Measurements from ENCODE around the gene NOXO1. TPM values are rescaled to one million over a fixed set of nuclear protein-coding genes. Genes with fewer than 3 reads are reported as not detected.
A peak's percentile ranks its signal among the peaks of the same experiment; 100 is the strongest.

The NOXO1 gene, protein sequence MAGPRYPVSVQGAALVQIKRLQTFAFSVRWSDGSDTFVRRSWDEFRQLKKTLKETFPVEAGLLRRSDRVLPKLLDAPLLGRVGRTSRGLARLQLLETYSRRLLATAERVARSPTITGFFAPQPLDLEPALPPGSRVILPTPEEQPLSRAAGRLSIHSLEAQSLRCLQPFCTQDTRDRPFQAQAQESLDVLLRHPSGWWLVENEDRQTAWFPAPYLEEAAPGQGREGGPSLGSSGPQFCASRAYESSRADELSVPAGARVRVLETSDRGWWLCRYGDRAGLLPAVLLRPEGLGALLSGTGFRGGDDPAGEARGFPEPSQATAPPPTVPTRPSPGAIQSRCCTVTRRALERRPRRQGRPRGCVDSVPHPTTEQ
- 1 to 10 TPM in 5 of 6 donors, not detected in 1; 2.1 to 5.4 (median 5.0) TPM for total RNA-seq

GRCh38 chr16:1981398-1981836, at the start of gene NOXO1:
Gene NOXO1 (minus strand): TSS chr16:1981469. CDS start chr16:1981179, 290 bp downstream.
- H3K4me1 ChIP-seq, result peaks cover 15 to 57% (median 28%) of the 10 kb centered on the region in 4 donors
- DNase-seq, result peak in 1 of 2 donors; percentile 35
- peaks cover 0 to 24% (median 10%) of the 10 kb centered on the region in 4 donors for H3K27me3 ChIP-seq
- peak within 1 kb of the TSS in 3 of 4 donors; percentile 44 to 55 (median 54) for H3K4me3 ChIP-seq
- H3K36me3 ChIP-seq, result peaks cover 3 to 36% (median 34%) of the 10 kb centered on the region in 4 donors
- no peak for ATAC-seq (ENCODE audit: low FRiP score in 2 of 2)
- no peaks in the 10 kb centered on the region for H3K9me3 ChIP-seq
- 33% methylated on average over 2 to 6 of the region's 6 CpGs for WGBS, 2 donors
- TF ChIP-seq CTCF (IDR thresholded peaks at IDR 0.05) (no peak), POLR2AphosphoS5 (IDR thresholded peaks at IDR 0.05) (no peak), POLR2A (IDR thresholded peaks at IDR 0.05) (no peak), EP300 (IDR thresholded peaks at IDR 0.05) (no peak)
- H3K27ac ChIP-seq, result peak within 1 kb of the TSS in 1 of 4 donors; percentile 79

- H3K4me1 ChIP-seq, result peaks cover 55 to 74% (median 57%) of the 10 kb centered on the region in 4 donors
- H3K4me3 ChIP-seq, result peak overlapping the region; percentile 16 to 97 (median 88)
- peaks cover 0 to 20% (median 0%) of the 10 kb centered on the region in 4 donors for H3K36me3 ChIP-seq
- TF ChIP-seq EP300 (IDR thresholded peaks at IDR 0.05) (no peak), CTCF (IDR thresholded peaks at IDR 0.05) (no peak), POLR2AphosphoS5 (IDR thresholded peaks at IDR 0.05) (no peak), POLR2A (IDR thresholded peaks at IDR 0.05) (no peak)
- DNase-seq (no peak), ATAC-seq (ENCODE audit: low FRiP score in 2 of 2) (no peak)
- H3K27ac ChIP-seq, result peak overlapping the region; percentile 72 to 97 (median 92)
- 64 to 94% methylated on average over 6 to 10 of the region's 11 CpGs for WGBS, 2 donors
- no peaks in the 10 kb centered on the region for H3K27me3 ChIP-seq
- H3K9me3 ChIP-seq, result no peaks in the 10 kb centered on the region
Measured at GRCh38 chr16:2030036-2030435, 48.8 kb upstream of the NOXO1 start.

DNA sequence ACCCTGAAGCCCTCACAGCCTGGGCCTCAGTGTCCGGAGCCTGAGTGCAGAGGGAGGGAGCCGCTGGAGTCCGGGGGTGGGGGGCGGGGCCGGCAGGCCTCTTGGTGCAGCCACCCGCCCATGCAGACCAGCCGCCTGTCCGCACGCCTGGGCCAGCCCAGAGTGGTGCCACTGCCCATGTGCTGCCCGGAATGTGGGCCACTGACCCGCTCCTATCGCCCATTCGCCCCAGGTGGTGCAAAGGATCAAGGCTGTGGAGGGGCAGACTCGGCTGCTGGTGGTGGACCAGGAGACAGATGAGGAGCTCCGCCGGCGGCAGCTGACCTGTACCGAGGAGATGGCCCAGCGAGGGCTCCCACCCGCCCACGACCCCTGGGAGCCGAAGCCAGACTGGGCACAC, 48.1 kb upstream of the NOXO1 start:
- DNase-seq (peak in 1 of 2 donors; percentile 80), ATAC-seq (ENCODE audit: low FRiP score in 2 of 2) (no peak)
- no peak for TF ChIP-seq CTCF (IDR thresholded peaks at IDR 0.05)
- no peak for TF ChIP-seq POLR2A (IDR thresholded peaks at IDR 0.05)
- no peak for TF ChIP-seq EP300 (IDR thresholded peaks at IDR 0.05)
- TF ChIP-seq POLR2AphosphoS5 (IDR thresholded peaks at IDR 0.05), result no peak
- Histone ChIP-seq H3K27ac (peak overlapping the region; percentile 72 to 97 (median 92)), H3K4me3 (peak overlapping the region; percentile 38 to 97 (median 88)), H3K36me3 (peaks cover 0 to 16% (median 0%) of the 10 kb centered on the region in 4 donors), H3K4me1 (peaks cover 55 to 75% (median 58%) of the 10 kb centered on the region in 4 donors), H3K9me3 (no peaks in the 10 kb centered on the region), H3K27me3 (no peaks in the 10 kb centered on the region)
- WGBS, 2 donors, result 68 to 82% methylated on average over 3 to 16 of the region's 22 CpGs

- no peak for TF ChIP-seq EP300 (IDR thresholded peaks at IDR 0.05)
- TF ChIP-seq CTCF (IDR thresholded peaks at IDR 0.05), result no peak
- TF ChIP-seq POLR2A (IDR thresholded peaks at IDR 0.05), result no peak
- no peak for TF ChIP-seq POLR2AphosphoS5 (IDR thresholded peaks at IDR 0.05)
- H3K4me1 ChIP-seq, result peaks cover 57 to 77% (median 62%) of the 10 kb centered on the region in 4 donors
- H3K36me3 ChIP-seq, result peaks cover 0 to 12% (median 0%) of the 10 kb centered on the region in 4 donors
- 43 to 58% methylated on average over 5 to 8 of the region's 18 CpGs for WGBS, 2 donors
- H3K27me3 ChIP-seq, result no peaks in the 10 kb centered on the region
- DNase-seq, result no peak
- no peaks in the 10 kb centered on the region for H3K9me3 ChIP-seq
- ATAC-seq (ENCODE audit: low FRiP score in 2 of 2), result no peak
- peak overlapping the region; percentile 28 to 97 (median 88) for H3K4me3 ChIP-seq
- peak overlapping the region in 3 of 4 donors; percentile 72 to 95 (median 84) for H3K27ac ChIP-seq
Measured at GRCh38 chr16:2028620-2029220, 47.5 kb upstream of the NOXO1 start.

Measured in upper lobe of left lung (tissue), 6 donors.